AG09309 (cell line): ENCODE results near the gene MECP2.
A peak's percentile ranks its signal among the peaks of the same experiment; 100 is the strongest.

Experiments used
- DNase-seq: peaks from one replicate; pipeline ENCODE4 v3.0.0-alpha.2; 2010; ENCODE audit warnings: low read depth
- H3K4me3 ChIP-seq: 2 replicates; pipeline ENCODE4 v1.5.1; 2011; ENCODE audit warnings: mild to moderate bottlenecking, low read depth, low read length, moderate library complexity; ENCODE audit not compliant: control insufficient read depth
- TF ChIP-seq, protein P1 (sequence below): IDR thresholded peaks from 2 replicates; pipeline ENCODE4 v1.5.1; 2011; ENCODE audit warnings: mild to moderate bottlenecking, low read depth, low read length, inconsistent platforms; ENCODE audit not compliant: insufficient read depth, control insufficient read depth; ENCODE audit errors: missing control alignments

MECP2 gene

DNA sequence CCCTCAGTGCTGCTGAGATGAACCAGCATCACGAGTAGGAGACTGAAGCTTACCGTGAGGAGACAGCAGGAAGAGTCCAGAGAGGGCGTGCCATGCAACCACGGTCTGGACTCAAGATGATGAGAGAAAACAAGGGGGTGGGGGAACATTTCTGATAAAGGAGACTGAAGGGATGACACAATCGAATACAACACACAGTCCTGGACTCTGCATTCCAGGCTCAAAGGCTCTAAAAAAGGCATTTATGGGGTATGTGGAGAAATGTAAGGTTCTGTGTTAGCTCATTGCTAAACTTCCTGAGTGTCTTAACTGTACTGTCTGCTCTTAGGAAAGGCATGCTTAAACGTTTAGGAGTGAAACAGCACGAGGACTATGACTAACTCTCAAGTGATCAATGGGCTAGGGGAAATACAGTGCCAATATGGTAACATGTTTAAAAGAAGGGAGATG is 57.2 kb downstream of the MECP2 start:
- TF ChIP-seq, protein P1, sequence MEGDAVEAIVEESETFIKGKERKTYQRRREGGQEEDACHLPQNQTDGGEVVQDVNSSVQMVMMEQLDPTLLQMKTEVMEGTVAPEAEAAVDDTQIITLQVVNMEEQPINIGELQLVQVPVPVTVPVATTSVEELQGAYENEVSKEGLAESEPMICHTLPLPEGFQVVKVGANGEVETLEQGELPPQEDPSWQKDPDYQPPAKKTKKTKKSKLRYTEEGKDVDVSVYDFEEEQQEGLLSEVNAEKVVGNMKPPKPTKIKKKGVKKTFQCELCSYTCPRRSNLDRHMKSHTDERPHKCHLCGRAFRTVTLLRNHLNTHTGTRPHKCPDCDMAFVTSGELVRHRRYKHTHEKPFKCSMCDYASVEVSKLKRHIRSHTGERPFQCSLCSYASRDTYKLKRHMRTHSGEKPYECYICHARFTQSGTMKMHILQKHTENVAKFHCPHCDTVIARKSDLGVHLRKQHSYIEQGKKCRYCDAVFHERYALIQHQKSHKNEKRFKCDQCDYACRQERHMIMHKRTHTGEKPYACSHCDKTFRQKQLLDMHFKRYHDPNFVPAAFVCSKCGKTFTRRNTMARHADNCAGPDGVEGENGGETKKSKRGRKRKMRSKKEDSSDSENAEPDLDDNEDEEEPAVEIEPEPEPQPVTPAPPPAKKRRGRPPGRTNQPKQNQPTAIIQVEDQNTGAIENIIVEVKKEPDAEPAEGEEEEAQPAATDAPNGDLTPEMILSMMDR: no peak
- peak; percentile 66 for DNase-seq
- no peak overlapping the region for H3K4me3 ChIP-seq

DNA sequence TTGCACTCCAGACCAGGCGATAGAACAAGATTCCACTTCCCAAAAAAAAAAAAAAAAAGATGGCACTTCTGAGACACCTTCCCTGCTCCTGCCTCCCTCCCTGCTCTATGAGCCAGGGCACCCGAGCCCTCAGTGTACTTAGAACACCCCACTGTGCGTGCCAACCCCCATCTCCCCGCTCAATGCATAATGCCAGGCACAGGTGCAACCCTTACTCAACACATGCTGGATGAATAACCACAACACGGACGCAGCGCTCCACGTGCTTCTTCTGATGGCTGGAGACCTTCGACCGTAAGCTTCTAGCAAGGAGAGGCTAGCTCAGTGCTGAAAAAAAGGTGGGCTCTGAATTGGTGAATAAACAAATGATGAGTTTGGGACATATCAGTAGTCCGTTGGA is 57.9 kb downstream of the MECP2 start:
- TF ChIP-seq, protein P1: no peak
- no peak for DNase-seq
- no peak overlapping the region for H3K4me3 ChIP-seq

DNA sequence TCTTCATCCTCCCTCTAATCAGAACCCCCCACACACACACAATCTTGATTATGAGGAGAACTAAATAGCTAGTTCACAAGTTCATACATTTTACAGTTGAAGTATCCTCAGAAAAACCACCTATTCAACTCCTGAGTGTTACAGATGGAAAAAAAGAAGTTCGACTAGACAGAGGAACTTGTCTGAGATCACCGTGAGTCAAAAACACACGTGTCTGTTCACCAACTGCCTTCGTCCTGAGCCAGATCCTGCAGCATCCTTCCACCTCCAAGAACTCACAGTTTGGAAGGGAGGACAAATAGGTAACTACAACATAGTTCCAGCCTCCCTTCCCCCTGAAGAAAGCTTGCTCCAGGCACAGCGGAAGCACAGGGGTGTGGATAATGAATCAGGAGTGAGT is 58.9 kb downstream of the MECP2 start:
- DNase-seq: no peak
- no peak overlapping the region for H3K4me3 ChIP-seq
- TF ChIP-seq, protein P1: no peak

DNA sequence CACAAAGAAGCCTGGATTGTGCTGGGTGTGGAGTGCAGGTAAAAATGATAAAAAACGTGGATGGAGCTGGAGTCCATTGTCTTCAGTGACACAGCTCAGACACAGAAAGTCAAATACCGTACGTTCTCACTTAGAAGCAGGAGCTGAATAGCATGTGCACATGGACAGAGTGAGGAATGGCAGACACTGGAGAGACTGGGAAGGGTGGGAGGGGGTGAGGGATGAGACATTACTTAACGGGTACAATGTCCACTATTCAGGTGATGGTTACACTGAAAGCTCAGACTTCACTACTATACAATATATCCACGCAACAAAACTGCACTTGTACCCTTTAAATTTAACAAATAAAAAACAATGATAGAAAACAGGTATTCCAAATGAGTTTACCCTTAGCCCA is 59.8 kb downstream of the MECP2 start:
- TF ChIP-seq, protein P1: no peak
- H3K4me3 ChIP-seq: no peak overlapping the region
- DNase-seq: no peak

DNA sequence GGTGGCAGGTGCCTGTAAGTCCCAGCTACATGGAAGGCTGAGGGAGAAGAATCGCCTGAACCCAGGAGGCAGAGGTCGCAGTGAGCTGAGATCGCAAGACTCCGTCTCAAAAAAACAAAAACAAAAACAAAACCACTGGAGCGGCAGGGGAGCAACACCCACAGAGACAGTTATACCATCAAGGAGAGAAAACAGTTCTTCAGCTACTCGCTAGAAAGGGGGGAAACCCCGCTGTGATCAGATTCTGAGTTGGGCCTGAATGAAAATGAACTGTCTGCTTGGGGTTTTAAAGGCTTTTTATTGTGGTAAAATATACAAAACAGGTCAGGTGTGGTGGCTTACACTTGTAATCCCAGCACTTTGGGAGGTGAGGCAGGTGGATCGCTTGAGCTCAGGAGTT is 61.0 kb downstream of the MECP2 start:
- TF ChIP-seq, protein P1: no peak
- DNase-seq: no peak
- H3K4me3 ChIP-seq: no peak overlapping the region

DNA sequence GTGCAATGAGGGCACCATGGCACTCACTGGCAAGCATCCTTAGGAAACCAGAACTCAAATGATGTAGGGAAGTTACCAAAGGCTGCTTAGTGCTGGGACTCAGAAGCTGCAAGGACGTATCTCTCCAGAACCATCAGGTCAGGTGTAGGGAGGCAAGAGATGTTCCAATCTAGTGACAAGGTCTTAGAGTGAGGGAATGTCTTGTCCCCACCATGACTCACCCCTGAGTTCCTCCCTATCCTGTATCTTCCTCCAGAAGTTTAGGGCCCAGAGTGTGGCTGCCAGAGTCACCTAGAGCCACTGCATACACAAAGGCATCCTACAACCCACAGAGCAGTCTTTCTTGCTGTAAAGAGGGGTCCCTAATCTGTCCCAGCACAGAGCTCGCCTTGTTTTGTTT is 63.7 kb downstream of the MECP2 start:
- H3K4me3 ChIP-seq: no peak overlapping the region
- TF ChIP-seq, protein P1: no peak
- DNase-seq: no peak

DNA sequence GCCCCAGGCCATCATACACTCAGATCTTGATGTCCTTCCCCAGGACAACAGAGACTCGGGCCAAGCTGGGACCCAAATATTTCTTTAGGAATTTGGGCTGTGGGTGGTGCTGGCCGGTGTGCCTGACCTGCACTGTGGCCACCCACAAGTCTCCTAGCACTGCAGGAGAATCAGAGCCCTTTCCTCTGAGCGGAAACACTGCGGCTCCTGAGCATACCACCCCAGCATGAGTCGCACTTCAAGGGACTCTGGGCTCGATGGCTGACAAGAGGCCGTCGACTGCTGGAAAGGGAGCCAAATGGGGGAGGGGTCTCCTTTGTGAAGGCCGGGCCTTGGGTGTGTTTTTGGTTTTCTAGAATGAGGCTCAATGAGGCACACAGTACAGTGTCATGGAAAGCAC is 64.9 kb downstream of the MECP2 start:
- DNase-seq: no peak
- H3K4me3 ChIP-seq: no peak overlapping the region
- TF ChIP-seq, protein P1: no peak
